Hepatocyte (in vitro differentiated cells): ENCODE measurements around the gene TBL1X. TPM values are rescaled to one million over a fixed set of nuclear protein-coding genes. Genes with fewer than 3 reads are reported as not detected.

Experiments used
- DNase-seq: peaks from one replicate; pipeline ENCODE4 v3.0.0-alpha.2; 2016; ENCODE audit warnings: low spot score
- H2AFZ ChIP-seq: fragments of 200-600 bp; sonication (generic); 2 replicates; pipeline ENCODE4 v1.6.0; 2016; ENCODE audit warnings: antibody characterized with exemption, mild to moderate bottlenecking
- H3K27ac ChIP-seq: fragments of 200-600 bp; sonication (generic); 2 replicates; pipeline ENCODE4 v1.5.1; 2016; ENCODE audit warnings: mild to moderate bottlenecking
- H3K27me3 ChIP-seq: fragments of 200-600 bp; sonication (generic); 2 replicates; pipeline ENCODE4 v1.6.1; 2016
- H3K36me3 ChIP-seq: fragments of 200-600 bp; sonication (generic); replicated peaks from 2 replicates; pipeline ENCODE4 v1.5.1; 2016; ENCODE audit warnings: low read depth; ENCODE audit not compliant: insufficient read depth
- H3K4me1 ChIP-seq: fragments of 200-600 bp; sonication (generic); 2 replicates; pipeline ENCODE4 v1.5.1; 2016; ENCODE audit warnings: mild to moderate bottlenecking, moderate library complexity; ENCODE audit not compliant: insufficient read depth
- H3K4me2 ChIP-seq: fragments of 200-600 bp; sonication (generic); 2 replicates; pipeline ENCODE4 v1.6.0; 2016
- H3K4me3 ChIP-seq: fragments of 200-600 bp; sonication (generic); 2 replicates; pipeline ENCODE4 v1.5.1; 2016; ENCODE audit warnings: mild to moderate bottlenecking
- H3K79me2 ChIP-seq: fragments of 200-600 bp; sonication (generic); 2 replicates; pipeline ENCODE4 v1.6.0; 2017; ENCODE audit warnings: mild to moderate bottlenecking
- H3K9me2 ChIP-seq: fragments of 200-600 bp; sonication (generic); replicated peaks from 2 replicates; pipeline ENCODE4 v1.6.0; 2017; ENCODE audit warnings: mild to moderate bottlenecking; ENCODE audit not compliant: insufficient read depth
- H3K9me3 ChIP-seq: fragments of 200-600 bp; sonication (generic); 2 replicates; pipeline ENCODE4 v1.5.1; 2016; ENCODE audit warnings: low read depth, mild to moderate bottlenecking
- H4K20me1 ChIP-seq: fragments of 200-600 bp; sonication (generic); 2 replicates; pipeline ENCODE4 v1.6.0; 2016; ENCODE audit warnings: mild to moderate bottlenecking; ENCODE audit not compliant: insufficient read depth, poor library complexity, severe bottlenecking
- CTCF ChIP-seq: fragments of 200-600 bp; sonication (generic); IDR thresholded peaks from 2 replicates; pipeline ENCODE4 v1.5.1; 2016; ENCODE audit warnings: antibody characterized with exemption, mild to moderate bottlenecking; ENCODE audit not compliant: poor library complexity
- EZH2 ChIP-seq: fragments of 200-600 bp; sonication (generic); IDR thresholded peaks from 2 replicates; pipeline ENCODE4 v1.6.1; 2016; ENCODE audit warnings: antibody characterized with exemption, mild to moderate bottlenecking, borderline replicate concordance
- EZH2phosphoT487 ChIP-seq: fragments of 200-600 bp; sonication (generic); IDR thresholded peaks from one replicate; pipeline ENCODE4 v1.6.1; 2018; ENCODE audit warnings: antibody characterized with exemption, mild to moderate bottlenecking, low read depth, moderate library complexity; ENCODE audit not compliant: unreplicated experiment, severe bottlenecking
- WGBS: methylation state at CpG from one replicate; pipeline ENCODE4 v1.1.6; 2016; ENCODE audit warnings: low lambda C conversion rate; ENCODE audit errors: missing lambda C conversion rate; 5-methylcytosine and 5-hydroxymethylcytosine counted together
- polyA plus RNA-seq: library from polyadenylated mRNA; unstranded; fragments of >200 nt; fragmentation: Nextera tagmentation; extraction: Ambion mirVana; gene quantifications from 2 replicates; pipeline ENCODE4 v1.2.1, GENCODE V29; 2016
- total RNA-seq: library from RNA; depleted of rRNA; stranded (reverse); fragments of >200 nt; gene quantifications from 2 replicates; pipeline ENCODE4 v1.2.3, GENCODE V29; 2014

Gene TBL1X
- total and polyA plus RNA-seq, 2 experiments from 2014 or later = 14.9 to 16.0 TPM

GRCh38 chrX:9519546-9520216 is 54.8 kb downstream of the TBL1X start:
- H4K20me1 ChIP-seq = no peaks in the 10 kb centered on the region
- H3K79me2 ChIP-seq = peaks cover 11% of the 10 kb centered on the region
- H3K27me3 ChIP-seq = no peaks in the 10 kb centered on the region
- H3K36me3 ChIP-seq = no peaks in the 10 kb centered on the region
- no peaks in the 10 kb centered on the region for H3K9me2 ChIP-seq
- no peak overlapping the region for H2AFZ ChIP-seq
- no peaks in the 10 kb centered on the region for H3K4me1 ChIP-seq
- DNase-seq = peak; percentile 16
- H3K9me3 ChIP-seq = no peaks in the 10 kb centered on the region
- 60% methylated on average over 8 of the region's 8 CpGs for WGBS
- no peak overlapping the region for H3K4me2 ChIP-seq
- H3K4me3 ChIP-seq = no peak overlapping the region
- TF ChIP-seq CTCF (no peak), EZH2 (no peak), EZH2phosphoT487 (no peak)
- peak overlapping the region; percentile 31 for H3K27ac ChIP-seq

- WGBS = 61% methylated on average over 6 of the region's 6 CpGs
Measured at GRCh38 chrX:9520217-9520590, 55.3 kb downstream of the TBL1X start.

GRCh38 chrX:9522378-9523155 is 57.7 kb downstream of the TBL1X start:
- H2AFZ ChIP-seq = no peak overlapping the region
- no peak overlapping the region for H3K4me2 ChIP-seq
- WGBS = 70% methylated on average over 7 of the region's 7 CpGs
- H3K79me2 ChIP-seq = peaks cover 23% of the 10 kb centered on the region
- H4K20me1 ChIP-seq = peaks cover 3% of the 10 kb centered on the region
- H3K9me3 ChIP-seq = no peaks in the 10 kb centered on the region
- H3K4me1 ChIP-seq = no peaks in the 10 kb centered on the region
- no peaks in the 10 kb centered on the region for H3K27me3 ChIP-seq
- TF ChIP-seq EZH2 (no peak), CTCF (no peak), EZH2phosphoT487 (no peak)
- no peak overlapping the region for H3K4me3 ChIP-seq
- H3K36me3 ChIP-seq = no peaks in the 10 kb centered on the region
- no peak for DNase-seq
- H3K9me2 ChIP-seq = no peaks in the 10 kb centered on the region
- H3K27ac ChIP-seq = no peak overlapping the region

More at GRCh38 chrX:9520217-9520590, 55.3 kb downstream of the TBL1X start:
- Histone ChIP-seq H3K9me3 (no peaks in the 10 kb centered on the region), H3K79me2 (peaks cover 9% of the 10 kb centered on the region), H3K27ac (peak overlapping the region; percentile 31), H4K20me1 (no peaks in the 10 kb centered on the region), H3K4me1 (no peaks in the 10 kb centered on the region), H2AFZ (no peak overlapping the region), H3K27me3 (no peaks in the 10 kb centered on the region), H3K4me3 (no peak overlapping the region), H3K36me3 (no peaks in the 10 kb centered on the region), H3K9me2 (no peaks in the 10 kb centered on the region), H3K4me2 (no peak overlapping the region)
- DNase-seq = no peak
- TF ChIP-seq EZH2 = no peak
- no peak for TF ChIP-seq CTCF
- no peak for TF ChIP-seq EZH2phosphoT487
